HG02973 (cell line): ENCODE results near the gene PIK3CD.

ENCODE experiments used
- ATAC-seq: cut with Tn5 transposase; IDR thresholded peaks from one replicate; pipeline ENCODE4 v1.9.1; 2021; ENCODE audit warnings: moderate library complexity; ENCODE audit not compliant: unreplicated experiment

Gene PIK3CD

GRCh38 chr1:9764550-9764949, 113.0 kb downstream of the PIK3CD start:
- ATAC-seq, result no peak

- ATAC-seq, result no peak
Measured at GRCh38 chr1:9766759-9767442, 115.4 kb downstream of the PIK3CD start.

DNA sequence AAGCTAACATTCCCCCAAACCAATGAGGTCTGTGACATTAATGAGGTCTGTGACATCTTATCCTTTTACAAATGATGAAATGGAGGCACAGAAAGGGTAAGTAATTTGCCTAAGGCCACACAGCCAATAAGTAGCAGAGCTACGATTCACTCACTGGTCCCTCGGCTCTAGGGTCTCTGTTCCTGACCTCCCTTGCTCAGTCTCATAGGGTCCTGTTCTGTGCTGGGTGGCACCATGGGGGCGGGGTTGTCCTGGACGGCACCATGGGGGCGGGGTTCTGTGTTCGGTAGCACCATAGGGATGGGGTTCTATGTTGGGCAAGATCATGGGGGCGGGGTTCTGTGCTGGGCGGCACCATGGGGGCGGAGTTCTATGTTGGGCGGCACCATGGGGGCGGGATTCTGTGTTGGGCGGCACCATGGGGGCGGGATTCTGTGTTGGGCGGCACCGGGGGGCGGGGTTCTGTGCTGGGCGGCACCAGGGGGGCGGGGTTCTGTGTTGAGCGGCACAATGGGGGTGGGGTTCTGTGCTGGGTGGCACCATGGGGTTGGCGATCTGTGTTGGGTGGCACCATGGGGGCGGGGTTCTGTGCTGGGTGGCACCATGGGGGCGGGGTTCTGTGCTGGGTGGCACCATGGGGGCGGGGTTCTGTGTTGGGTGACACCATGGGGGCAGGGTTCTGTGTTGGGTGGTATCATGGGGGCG, 116.6 kb downstream of the PIK3CD start:
- ATAC-seq, result no peak

DNA sequence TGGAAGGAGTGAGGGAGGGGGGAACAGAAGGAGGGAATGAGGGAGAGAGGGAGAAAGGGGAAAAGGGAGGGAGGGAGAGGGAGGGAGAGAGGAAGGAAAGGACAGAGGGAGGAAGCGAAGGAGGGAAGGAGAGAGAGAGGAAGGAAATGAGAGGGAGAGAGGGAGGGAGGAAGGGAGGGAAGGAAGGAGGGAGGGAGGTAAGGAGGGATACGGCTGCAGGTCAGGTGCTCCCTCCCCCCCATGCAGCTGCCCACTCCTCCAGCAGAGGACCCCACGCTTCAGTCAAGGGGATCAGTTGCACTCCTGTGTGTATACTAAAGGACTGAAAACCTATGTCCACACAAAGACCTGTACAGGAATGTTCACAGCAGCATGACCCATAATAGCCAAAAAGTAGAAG, 117.5 kb downstream of the PIK3CD start:
- ATAC-seq, result no peak

GRCh38 chr1:9770298-9770697, 118.8 kb downstream of the PIK3CD start:
- ATAC-seq, result no peak

GRCh38 chr1:9774712-9775679, 123.5 kb downstream of the PIK3CD start:
- no peak for ATAC-seq

GRCh38 chr1:9776685-9777084, 125.2 kb downstream of the PIK3CD start:
- ATAC-seq, result no peak
